ENCODE results near the gene SLC39A1. TPM values are rescaled to one million over a fixed set of nuclear protein-coding genes. Genes with fewer than 3 reads are reported as not detected.

SLC39A1 gene
- total RNA-seq (2022; extraction: Qiagen RNA extraction; ENCODE audit: low read depth), result 151 to 164 TPM (median 162 TPM) in 5 replicates

DNA sequence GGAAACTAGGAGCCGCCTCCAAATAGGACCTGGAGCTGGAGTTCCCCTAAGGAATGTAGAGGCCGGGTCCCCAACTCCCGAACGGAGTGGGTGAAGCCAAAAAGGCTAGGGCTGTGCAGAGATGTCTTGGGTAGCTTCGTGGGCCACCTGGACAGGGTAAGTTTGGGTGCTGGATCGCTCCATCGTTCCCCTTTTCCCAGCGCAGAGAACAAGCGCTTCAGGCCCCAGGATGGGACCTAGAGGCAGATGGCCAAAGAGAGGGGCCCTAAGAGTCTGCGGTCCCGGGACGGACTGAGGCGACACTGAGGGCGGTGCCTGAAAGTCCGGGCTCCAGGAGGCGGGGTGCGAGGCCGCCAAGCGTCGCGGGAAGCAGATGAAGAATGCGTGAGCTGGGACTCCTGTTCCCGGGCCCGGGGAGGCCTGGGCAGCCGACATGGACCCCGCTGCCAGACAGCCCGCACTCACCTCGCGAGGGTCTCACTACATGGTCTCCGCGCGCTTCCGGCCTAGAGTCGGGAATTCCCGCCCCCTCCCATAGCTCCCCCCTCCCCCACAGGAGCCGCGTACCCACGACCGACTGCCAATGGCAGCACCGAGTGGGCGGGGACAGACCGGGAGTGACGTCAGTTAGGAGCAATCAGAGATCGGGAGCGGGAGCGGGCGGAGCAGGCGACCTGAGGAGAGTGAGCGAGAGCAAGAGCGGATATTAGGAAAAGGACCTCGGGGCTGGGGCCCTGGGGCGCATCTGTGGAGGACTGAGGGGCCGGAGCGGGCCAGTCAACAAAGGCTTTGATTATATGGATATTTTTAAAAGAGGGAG is at the start of gene SLC39A1:
Gene SLC39A1, minus strand, starts transcription at position 508 of the 820 bp plus-strand sequence. CDS start 822 bp downstream, outside the sequence.

DNA sequence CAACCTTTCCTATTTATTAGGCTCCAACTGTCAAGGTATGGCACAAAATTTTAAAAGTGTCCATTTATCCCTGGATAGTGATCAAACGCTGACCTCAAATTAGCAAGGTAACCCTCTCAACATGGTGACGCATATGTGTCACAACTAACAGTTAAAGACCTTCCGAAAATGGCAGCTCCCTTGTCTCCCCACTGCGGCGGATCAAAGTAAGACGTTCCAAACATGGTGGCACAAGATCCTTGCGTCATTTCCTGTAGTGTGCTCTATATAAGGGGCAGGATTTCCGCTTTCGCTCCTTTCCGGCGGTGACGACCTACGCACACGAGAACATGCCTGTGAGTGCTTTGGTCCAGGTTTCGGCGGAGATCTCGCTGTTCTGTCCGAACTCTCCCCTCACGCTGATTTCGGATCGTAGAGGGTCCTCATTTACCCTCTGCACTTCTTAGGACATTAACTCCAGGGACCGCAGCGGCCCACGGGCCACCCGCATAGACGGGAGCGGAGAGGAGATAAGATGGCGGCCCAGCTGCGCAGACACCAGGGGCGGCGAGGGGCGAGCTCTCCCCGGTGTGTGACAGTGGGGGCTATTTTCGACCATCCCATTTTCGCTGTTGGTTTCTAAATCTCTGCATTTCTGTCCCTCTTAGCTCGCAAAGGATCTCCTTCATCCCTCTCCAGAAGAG is 27.3 kb upstream of the SLC39A1 start, which contains the start of gene RPS27:
Gene RPS27, plus strand, starts transcription at position 295 of the 683 bp plus-strand sequence. Its CDS starts 35 bp downstream, at position 330.

GRCh38 chr1:153985941-153986761 is 22.8 kb upstream of the SLC39A1 start, which contains the start of gene RAB13:
TSS of gene RAB13 (minus strand) at chr1:153986339. CDS start at chr1:153986236, 103 bp downstream.

DNA sequence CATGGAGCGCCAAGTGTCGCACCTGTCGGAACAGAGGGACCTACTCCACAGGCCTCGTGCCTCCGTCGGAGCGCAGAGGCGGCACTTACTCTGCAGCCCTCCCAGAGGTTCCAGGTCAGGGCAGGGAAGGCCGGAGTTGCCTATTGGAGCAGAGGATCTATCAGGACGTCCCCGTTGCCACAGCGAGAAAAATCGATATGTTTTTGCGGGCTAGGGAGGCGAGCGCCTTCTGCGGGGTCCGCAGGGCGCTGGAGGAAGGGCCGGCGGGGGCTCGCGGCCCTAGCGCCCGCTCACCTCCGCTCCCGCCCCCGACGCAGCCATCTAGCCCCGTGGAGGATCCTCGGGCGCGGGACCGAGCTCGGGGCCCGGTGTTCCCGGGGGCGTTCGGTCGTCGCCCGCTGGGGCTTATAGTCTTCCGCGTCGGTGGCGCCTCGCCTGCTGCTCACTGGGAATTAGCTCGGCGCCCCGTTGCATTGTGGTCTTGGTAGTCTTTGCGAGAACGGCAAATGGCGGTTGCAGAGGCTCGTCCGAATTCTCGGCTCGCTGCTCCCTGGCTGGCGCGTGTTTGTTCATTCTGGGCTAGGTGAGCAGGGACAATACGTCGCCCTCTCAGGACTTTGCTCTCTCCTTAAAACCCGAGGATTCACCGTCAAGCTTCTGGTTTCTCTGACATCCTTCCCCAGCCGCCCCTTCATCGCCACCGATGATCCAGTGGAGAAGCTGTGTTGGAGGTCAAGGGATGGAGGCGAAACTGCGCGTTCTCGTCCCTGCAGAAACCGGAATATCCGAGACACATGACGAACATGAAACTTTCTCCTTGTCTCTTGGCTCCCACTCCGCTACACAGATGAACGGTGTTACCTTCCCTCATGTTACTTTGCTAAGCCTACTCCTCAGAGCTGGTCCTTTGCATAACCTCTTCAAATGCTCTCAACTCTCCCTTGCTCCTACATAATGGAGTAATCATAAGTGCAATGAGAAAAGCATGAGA is 14.2 kb upstream of the SLC39A1 start, which contains the start of gene JTB:
Gene JTB, minus strand, starts transcription at position 425 of the 991 bp plus-strand sequence. Its CDS starts 422 bp downstream, at position 3.

DNA sequence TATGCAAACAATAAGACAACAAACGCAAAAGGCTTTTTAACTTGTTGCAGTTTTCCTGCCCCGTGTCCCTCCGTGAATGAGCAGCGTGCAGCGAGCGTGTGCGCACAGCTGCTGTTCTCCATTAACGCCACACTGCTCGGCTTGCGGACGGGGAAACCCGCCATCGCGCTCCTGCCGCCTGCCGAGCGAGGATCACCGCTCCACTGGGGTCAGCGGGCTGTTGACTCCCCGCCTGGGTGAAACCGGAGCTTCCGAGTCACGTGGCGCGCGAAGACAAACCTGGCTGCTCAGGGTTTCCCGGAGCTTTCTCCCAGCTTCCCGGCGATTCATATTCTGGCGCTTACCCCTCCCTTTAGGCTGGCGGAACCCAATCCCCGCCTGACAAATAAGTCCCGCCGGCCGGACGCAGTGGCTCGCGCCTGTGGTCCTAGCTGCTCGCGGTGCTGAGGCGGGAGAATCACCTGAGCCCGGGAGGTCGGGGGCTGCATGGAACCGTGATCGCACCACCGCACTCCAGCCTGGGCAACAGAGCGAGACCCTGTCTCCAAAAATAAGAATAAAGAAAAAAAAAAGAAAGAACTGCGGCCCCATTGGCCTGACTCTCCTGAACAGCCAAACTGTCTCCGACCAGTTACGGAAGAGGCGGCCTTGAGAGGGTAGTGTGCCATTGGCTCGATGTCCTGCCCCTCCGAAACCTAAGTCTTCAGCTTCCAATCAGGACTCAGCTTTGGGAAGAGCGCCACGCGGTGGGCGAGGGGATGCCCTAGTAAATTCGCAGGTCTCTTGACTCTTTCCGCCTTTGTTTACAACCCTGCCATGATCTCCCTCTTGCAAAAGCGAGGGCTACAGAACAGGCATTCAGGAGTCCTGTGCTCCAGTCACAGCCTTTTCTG is 4.0 kb upstream of the SLC39A1 start, which contains the start of gene CREB3L4:
Gene CREB3L4, plus strand, starts transcription at position 796 of the 893 bp plus-strand sequence. CDS start 624 bp downstream, outside the sequence.

GRCh38 chr1:153958111-153958960 is 5.0 kb downstream of the SLC39A1 start, which contains the start of gene CRTC2:
TSS of gene CRTC2 (minus strand) at chr1:153958612. CDS start at chr1:153958497, 115 bp downstream.

DNA sequence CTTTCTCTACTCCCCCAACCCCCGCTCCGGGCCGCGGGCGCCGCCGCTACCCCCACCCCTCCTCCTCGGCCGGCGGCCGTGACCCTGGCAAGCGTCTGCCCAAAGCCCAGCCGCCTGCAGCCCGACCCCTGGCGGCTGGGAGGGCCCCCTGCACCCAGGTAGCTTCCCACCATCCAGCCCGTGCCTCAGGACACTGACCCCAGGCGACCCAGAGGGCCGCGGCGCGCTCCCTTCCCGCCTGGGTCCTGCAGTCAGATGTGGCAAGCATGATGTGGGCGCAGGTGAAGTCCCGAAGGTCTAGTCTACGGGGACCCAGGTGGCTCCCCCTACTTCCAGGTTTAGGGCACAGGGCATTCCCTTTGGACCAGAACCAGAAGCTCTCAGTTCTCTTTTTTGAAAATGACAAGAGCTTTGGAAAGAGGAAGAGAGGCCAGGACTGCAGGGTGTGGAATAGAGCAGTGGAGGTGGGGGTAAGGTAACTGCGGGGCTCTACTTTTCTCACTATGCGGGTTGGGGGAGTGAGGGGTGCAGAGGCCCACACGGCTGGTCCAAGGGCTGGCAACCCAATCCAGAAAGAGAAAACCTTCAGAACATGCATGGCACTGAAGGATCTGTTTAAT is 16.6 kb downstream of the SLC39A1 start, which contains the start of gene DENND4B:
Gene DENND4B, minus strand, starts transcription at position 97 of the 620 bp plus-strand sequence. CDS start 2,344 bp downstream, outside the sequence.

GRCh38 chr1:153922972-153923925 is 40.1 kb downstream of the SLC39A1 start, which contains the start of gene GATAD2B:
TSS of gene GATAD2B (minus strand) at chr1:153922972. CDS start at chr1:153828347, 94,625 bp downstream.

Other genes with a start within 250 kb of the SLC39A1 start
- gene INTS3, start 235.5 kb downstream of the SLC39A1 start, total RNA-seq (2022; extraction: Qiagen RNA extraction; ENCODE audit: low read depth), result 16.1 to 20.1 TPM (median 18.6 TPM) in 5 replicates
- gene SLC27A3, start 188.1 kb downstream of the SLC39A1 start, total RNA-seq (2022; extraction: Qiagen RNA extraction; ENCODE audit: low read depth), result 0.91 to 2.4 TPM (median 1.6 TPM) in 5 replicates
- 6.4 to 14.8 TPM (median 9.0 TPM) in 5 replicates for gene GATAD2B, start 40.6 kb downstream of the SLC39A1 start, total RNA-seq (2022; extraction: Qiagen RNA extraction; ENCODE audit: low read depth)
- gene DENND4B, start 16.8 kb downstream of the SLC39A1 start, total RNA-seq (2022; extraction: Qiagen RNA extraction; ENCODE audit: low read depth), result 25.8 to 35.7 TPM (median 32.4 TPM) in 5 replicates
- gene CRTC2, start 4.9 kb downstream of the SLC39A1 start, total RNA-seq (2022; extraction: Qiagen RNA extraction; ENCODE audit: low read depth), result 30.1 to 40.4 TPM (median 37.5 TPM) in 5 replicates
- gene CREB3L4, start 4.4 kb upstream of the SLC39A1 start, total RNA-seq (2022; extraction: Qiagen RNA extraction; ENCODE audit: low read depth), result 7.2 to 9.5 TPM (median 9.4 TPM) in 5 replicates
- gene JTB, start 14.1 kb upstream of the SLC39A1 start, total RNA-seq (2022; extraction: Qiagen RNA extraction; ENCODE audit: low read depth), result 120 to 164 TPM (median 155 TPM) in 5 replicates
- 126 to 141 TPM (median 136 TPM) in 5 replicates for gene RAB13, start 22.8 kb upstream of the SLC39A1 start, total RNA-seq (2022; extraction: Qiagen RNA extraction; ENCODE audit: low read depth)
- 4,264 to 8,287 TPM (median 4,398 TPM) in 5 replicates for gene RPS27, start 27.2 kb upstream of the SLC39A1 start, total RNA-seq (2022; extraction: Qiagen RNA extraction; ENCODE audit: low read depth)
- 0.02 TPM in 1 of 5 replicates, not detected in the others for gene NUP210L, start 191.5 kb upstream of the SLC39A1 start, total RNA-seq (2022; extraction: Qiagen RNA extraction; ENCODE audit: low read depth)
- 456 to 556 TPM (median 481 TPM) in 5 replicates for gene TPM3, start 228.6 kb upstream of the SLC39A1 start, total RNA-seq (2022; extraction: Qiagen RNA extraction; ENCODE audit: low read depth)
- gene CFAP141, start 242.8 kb upstream of the SLC39A1 start, total RNA-seq (2022; extraction: Qiagen RNA extraction; ENCODE audit: low read depth), result not detected in 5 replicates

Measured in A549 treated with GW870086 at 1 μM for 4 hours (cell line).